ENCODE results near the gene RPL27. TPM values are rescaled to one million over a fixed set of nuclear protein-coding genes. Genes with fewer than 3 reads are reported as not detected.
A peak's percentile ranks its signal among the peaks of the same experiment; 100 is the strongest.

RPL27 gene
- total RNA-seq, 1 donor from 2014 or later = 1,058 TPM

- peak; percentile 82 for DNase-seq
Observed at GRCh38 chr17:43021741-43022512, 23.7 kb downstream of the RPL27 start, which contains the start of gene VAT1. TSS of gene VAT1 (minus strand) at chr17:43022385. CDS start at chr17:43022322, 63 bp downstream.

- peak; percentile 97 for DNase-seq
Observed at GRCh38 chr17:43024407-43025289, 26.4 kb downstream of the RPL27 start, which contains the start of gene RND2. TSS of gene RND2 (plus strand) at chr17:43025231. CDS start at chr17:43025348, 117 bp downstream.

- no peak for DNase-seq
Observed at GRCh38 chr17:43025290-43025657, 27.1 kb downstream of the RPL27 start.

GRCh38 chr17:43025766-43026537 lies 27.7 kb downstream of the RPL27 start:
- no peak for DNase-seq

GRCh38 chr17:43026595-43026994 lies 28.4 kb downstream of the RPL27 start:
- no peak for DNase-seq

- DNase-seq = no peak
Observed at GRCh38 chr17:43027091-43028032, 29.1 kb downstream of the RPL27 start.

- DNase-seq = no peak
Observed at GRCh38 chr17:43028221-43028861, 30.1 kb downstream of the RPL27 start.

GRCh38 chr17:43030137-43030767 lies 32.0 kb downstream of the RPL27 start:
- DNase-seq = no peak

GRCh38 chr17:43031666-43032065 lies 33.4 kb downstream of the RPL27 start:
- no peak for DNase-seq

GRCh38 chr17:43033948-43034881 lies 36.0 kb downstream of the RPL27 start:
- DNase-seq = no peak

GRCh38 chr17:43034894-43035293 lies 36.7 kb downstream of the RPL27 start:
- no peak for DNase-seq

- DNase-seq = no peak
Observed at GRCh38 chr17:43039646-43040045, 41.4 kb downstream of the RPL27 start.

GRCh38 chr17:43040655-43041054 lies 42.4 kb downstream of the RPL27 start:
- DNase-seq = no peak

GRCh38 chr17:43042025-43042628 lies 43.9 kb downstream of the RPL27 start:
- no peak for DNase-seq

GRCh38 chr17:43043307-43043706 lies 45.1 kb downstream of the RPL27 start:
- no peak for DNase-seq

GRCh38 chr17:43044024-43044423 lies 45.8 kb downstream of the RPL27 start:
- DNase-seq = no peak

GRCh38 chr17:43051969-43052368 lies 53.8 kb downstream of the RPL27 start:
- no peak for DNase-seq

Measured in dermis blood vessel endothelial cell (primary cell).